ENCODE data around the gene SLC38A2.

DNA sequence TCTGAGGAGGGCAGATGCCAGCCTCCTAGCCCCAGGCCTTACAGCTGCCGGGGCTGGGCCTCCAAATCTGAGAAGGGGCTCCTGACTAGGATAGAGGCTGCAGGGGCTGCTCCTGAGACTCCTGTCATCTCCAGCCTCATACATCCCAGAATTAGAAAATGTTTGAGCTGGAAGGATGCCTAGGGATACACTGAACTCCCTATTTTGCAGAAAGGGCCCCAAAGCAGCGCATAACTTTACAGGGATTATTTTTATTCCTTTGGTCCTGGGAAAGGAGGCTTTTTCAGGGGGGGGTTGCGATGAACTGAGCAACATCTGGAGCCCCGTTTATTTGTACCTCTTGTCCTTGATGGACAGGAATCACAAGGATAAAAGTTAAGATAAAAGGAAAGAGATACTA is 35.9 kb upstream of the SLC38A2 start:
- TF ChIP-seq, protein P1, sequence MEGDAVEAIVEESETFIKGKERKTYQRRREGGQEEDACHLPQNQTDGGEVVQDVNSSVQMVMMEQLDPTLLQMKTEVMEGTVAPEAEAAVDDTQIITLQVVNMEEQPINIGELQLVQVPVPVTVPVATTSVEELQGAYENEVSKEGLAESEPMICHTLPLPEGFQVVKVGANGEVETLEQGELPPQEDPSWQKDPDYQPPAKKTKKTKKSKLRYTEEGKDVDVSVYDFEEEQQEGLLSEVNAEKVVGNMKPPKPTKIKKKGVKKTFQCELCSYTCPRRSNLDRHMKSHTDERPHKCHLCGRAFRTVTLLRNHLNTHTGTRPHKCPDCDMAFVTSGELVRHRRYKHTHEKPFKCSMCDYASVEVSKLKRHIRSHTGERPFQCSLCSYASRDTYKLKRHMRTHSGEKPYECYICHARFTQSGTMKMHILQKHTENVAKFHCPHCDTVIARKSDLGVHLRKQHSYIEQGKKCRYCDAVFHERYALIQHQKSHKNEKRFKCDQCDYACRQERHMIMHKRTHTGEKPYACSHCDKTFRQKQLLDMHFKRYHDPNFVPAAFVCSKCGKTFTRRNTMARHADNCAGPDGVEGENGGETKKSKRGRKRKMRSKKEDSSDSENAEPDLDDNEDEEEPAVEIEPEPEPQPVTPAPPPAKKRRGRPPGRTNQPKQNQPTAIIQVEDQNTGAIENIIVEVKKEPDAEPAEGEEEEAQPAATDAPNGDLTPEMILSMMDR (conservative IDR thresholded peaks at IDR 0.05; ENCODE audit: low read length) = no peak
- TF ChIP-seq EZH2phosphoT487 (IDR thresholded peaks at IDR 0.05; ENCODE audit: borderline replicate concordance) = no peak
